GM12801 (cell line): Measurements from ENCODE around the gene MCM6.

Experiments used
- TF ChIP-seq, protein P1 (sequence below): IDR thresholded peaks from one replicate; pipeline ENCODE4 v1.5.1; 2011; ENCODE audit warnings: control low read depth; ENCODE audit not compliant: insufficient read length; ENCODE audit errors: extremely low read depth

The MCM6 gene

GRCh38 chr2:135800513-135801460, 75.5 kb downstream of the MCM6 start:
- TF ChIP-seq, protein P1, sequence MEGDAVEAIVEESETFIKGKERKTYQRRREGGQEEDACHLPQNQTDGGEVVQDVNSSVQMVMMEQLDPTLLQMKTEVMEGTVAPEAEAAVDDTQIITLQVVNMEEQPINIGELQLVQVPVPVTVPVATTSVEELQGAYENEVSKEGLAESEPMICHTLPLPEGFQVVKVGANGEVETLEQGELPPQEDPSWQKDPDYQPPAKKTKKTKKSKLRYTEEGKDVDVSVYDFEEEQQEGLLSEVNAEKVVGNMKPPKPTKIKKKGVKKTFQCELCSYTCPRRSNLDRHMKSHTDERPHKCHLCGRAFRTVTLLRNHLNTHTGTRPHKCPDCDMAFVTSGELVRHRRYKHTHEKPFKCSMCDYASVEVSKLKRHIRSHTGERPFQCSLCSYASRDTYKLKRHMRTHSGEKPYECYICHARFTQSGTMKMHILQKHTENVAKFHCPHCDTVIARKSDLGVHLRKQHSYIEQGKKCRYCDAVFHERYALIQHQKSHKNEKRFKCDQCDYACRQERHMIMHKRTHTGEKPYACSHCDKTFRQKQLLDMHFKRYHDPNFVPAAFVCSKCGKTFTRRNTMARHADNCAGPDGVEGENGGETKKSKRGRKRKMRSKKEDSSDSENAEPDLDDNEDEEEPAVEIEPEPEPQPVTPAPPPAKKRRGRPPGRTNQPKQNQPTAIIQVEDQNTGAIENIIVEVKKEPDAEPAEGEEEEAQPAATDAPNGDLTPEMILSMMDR, result no peak

GRCh38 chr2:135799738-135800137, 76.5 kb downstream of the MCM6 start:
- TF ChIP-seq, protein P1, result no peak

GRCh38 chr2:135798762-135799161, 77.5 kb downstream of the MCM6 start:
- TF ChIP-seq, protein P1, result no peak

DNA sequence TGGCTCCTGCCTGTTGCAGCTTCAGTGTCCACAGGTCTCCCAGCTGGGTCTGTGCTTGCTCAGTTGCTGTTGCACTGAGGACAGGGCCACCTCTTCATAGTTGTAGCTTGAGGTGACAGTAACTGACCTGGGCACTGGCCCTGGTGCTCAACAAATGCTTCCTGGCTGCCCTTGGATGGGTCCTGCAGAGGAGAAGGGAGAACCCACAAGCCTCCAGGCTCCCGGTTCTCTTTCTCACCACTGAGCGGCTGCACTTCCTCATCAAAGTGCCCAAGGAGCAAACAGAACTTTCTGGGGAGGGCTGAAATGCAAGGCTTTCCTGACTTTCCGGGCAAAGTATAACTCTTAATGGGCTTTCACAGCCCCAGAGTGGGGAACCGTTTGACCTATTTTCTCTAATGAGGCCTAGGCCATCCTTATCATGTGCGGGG, 78.0 kb downstream of the MCM6 start:
- TF ChIP-seq, protein P1, result no peak

GRCh38 chr2:135797497-135798274, 78.6 kb downstream of the MCM6 start:
- TF ChIP-seq, protein P1, result peak; percentile 36

DNA sequence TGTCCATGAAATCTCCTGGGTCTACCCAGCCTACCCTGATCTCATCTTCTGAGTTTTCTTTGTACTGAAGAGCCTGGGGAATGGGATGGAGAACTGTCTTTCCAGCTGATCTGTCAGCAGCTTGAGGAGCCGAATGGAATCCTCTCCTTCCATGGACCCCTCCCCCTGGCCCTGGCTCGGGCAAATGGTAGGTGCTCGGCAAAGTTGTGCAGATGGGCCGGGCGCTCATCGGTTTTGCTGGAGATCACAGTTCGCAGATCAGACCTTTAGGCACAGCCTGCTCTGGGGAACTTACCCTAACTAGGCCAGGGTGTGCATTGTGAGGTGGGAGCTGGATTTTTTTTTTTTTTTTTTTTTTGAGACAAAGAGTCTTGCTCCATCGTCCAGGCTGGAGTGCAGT, 79.6 kb downstream of the MCM6 start:
- TF ChIP-seq, protein P1, result no peak

- TF ChIP-seq, protein P1, result no peak
These were observed 83.7 kb downstream of the MCM6 start for GRCh38 chr2:135792401-135793150.
